ENCODE measurements around the gene ABCC6. TPM values are rescaled to one million over a fixed set of nuclear protein-coding genes. Genes with fewer than 3 reads are reported as not detected.
"Not testable (repeated sequence)": the region's sequence is repeated elsewhere in the genome, so short reads cannot be mapped to it uniquely, and the experiment has no call there.

ABCC6 gene
- total and polyA plus RNA-seq, 3 donors from 2014 or later, result 0.87 to 1.5 (median 1.0) TPM

DNA sequence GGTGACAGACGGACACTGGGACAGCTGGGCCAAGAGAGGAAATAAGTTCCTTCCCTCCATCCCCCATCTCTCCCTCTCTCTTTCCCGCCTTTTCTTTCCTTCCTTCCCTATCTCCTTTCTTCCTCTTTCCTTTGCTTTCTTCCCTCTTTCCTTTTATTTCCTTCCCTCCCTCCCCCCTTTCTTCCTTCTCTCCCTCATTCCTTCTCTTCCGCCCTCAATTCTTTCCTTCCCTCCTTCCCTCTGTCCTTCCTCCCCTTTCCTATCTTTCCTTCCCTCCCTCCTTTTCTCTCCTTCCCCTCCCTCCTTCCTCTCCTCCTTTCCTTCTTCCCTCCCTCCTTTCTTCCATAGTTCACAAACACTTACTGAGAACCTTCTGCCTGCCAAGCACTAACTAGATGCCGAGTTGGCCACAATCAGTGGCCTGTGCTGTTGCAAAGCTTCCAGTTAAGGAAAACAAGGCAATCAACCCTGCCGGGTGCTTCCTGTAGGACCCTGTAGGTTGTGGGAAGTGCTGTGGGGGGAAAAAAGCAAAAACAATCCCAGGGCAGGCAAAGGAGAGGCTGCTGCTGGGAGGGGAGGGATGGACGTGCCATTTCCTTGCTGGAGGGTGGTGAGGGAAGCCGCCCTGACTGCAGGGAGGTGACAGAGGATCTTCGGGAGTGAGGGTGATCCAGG lies 31.7 kb downstream of the ABCC6 start:
- 68 to 77% methylated on average over 7 to 8 of the region's 8 CpGs for WGBS, 2 donors
- H3K36me3 ChIP-seq (ENCODE audit: low read depth, missing control alignments), result no peaks in the 10 kb centered on the region
- no peaks in the 10 kb centered on the region for H3K9me3 ChIP-seq
- H3K4me1 ChIP-seq, result no peaks in the 10 kb centered on the region
- no peak overlapping the region for H3K4me3 ChIP-seq
- DNase-seq, result no peak
- H3K27me3 ChIP-seq, result no peaks in the 10 kb centered on the region
- no peak overlapping the region for H3K27ac ChIP-seq
- intact Hi-C loops (cut with DNase I; ENCODE audit: low total_unique reads), result no loop called here
- TF ChIP-seq POLR2A (IDR thresholded peaks at IDR 0.05), result no peak
- no peak for TF ChIP-seq CTCF (IDR thresholded peaks at IDR 0.05)

DNA sequence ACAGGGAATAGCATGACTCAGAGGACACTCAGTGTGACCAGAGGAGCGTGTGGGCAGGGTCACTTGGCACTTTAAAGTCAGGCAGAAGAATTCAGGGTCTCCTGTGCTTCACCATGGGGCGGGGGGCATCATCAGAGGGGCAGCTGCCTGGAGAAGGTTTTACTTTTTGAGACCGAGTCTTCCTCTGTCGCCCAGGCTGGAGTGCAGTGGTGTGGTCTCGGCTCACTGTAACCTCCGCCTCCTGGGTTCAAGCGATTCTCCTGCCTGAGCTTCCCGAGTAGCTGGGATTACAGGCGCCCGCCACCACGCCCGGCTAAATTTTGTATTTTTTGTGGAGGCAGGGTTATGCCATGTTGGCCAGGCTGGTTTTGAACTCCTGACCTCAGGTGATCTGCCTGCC lies 32.3 kb downstream of the ABCC6 start:
- H3K4me1 ChIP-seq; H3K9me3 ChIP-seq; H3K4me3 ChIP-seq; H3K27ac ChIP-seq; H3K27me3 ChIP-seq; H3K36me3 ChIP-seq (ENCODE audit: low read depth, missing control alignments); intact Hi-C loops (cut with DNase I; ENCODE audit: low total_unique reads); DNase-seq: not testable (repeated sequence)
- 86 to 94% methylated on average over 11 to 12 of the region's 12 CpGs for WGBS, 2 donors

DNA sequence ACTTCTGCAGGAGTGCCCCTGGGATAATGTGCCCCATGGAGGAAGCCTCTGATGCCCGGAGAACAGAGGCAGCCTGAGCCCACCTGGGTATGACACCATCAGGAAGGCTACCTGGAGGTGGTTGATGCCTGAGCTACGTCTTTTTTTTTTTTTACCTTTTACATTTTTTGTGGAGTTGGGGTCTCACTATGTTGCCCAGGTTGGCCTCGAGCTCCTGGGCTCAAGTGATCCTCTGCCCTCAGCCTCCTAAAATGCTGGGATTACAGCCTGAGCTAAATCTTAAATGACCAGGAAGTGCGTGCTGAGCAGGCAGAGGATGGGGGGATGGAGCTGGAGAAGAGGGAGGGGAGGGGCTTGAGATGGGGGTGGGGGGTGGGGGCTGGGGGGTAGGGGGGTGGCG lies 32.7 kb downstream of the ABCC6 start:
- no peaks in the 10 kb centered on the region for H3K27me3 ChIP-seq
- DNase-seq, result no peak
- 95 to 97% methylated on average over 5 of the region's 5 CpGs for WGBS, 2 donors
- no peak for TF ChIP-seq POLR2A (IDR thresholded peaks at IDR 0.05)
- no peak for TF ChIP-seq CTCF (IDR thresholded peaks at IDR 0.05)
- no peaks in the 10 kb centered on the region for H3K36me3 ChIP-seq (ENCODE audit: low read depth, missing control alignments)
- H3K27ac ChIP-seq, result no peak overlapping the region
- no peaks in the 10 kb centered on the region for H3K4me1 ChIP-seq
- H3K9me3 ChIP-seq, result no peaks in the 10 kb centered on the region
- intact Hi-C loops (cut with DNase I; ENCODE audit: low total_unique reads), result no loop called here
- no peak overlapping the region for H3K4me3 ChIP-seq

DNA sequence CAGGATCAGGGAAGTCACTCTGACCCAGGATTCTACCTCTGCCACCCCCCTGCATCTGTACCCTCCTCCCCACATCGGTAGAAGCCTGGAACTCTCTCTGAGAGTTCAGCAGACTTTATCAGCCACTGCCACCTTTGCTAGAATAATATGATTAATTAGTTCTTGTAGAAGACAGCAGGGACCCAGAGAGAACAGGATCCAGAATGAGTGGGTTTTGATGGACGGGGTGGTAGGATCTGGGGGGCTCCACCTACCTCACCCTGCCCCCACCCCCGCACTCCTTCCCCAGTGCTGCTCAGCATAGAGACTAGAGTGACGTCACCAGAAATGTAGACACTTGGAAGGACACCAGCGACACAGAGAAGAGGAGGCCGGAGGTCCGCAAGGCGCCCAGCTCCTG lies 33.5 kb downstream of the ABCC6 start:
- 81 to 85% methylated on average over 8 of the region's 8 CpGs for WGBS, 2 donors
- Histone ChIP-seq H3K9me3 (no peaks in the 10 kb centered on the region), H3K27me3 (no peaks in the 10 kb centered on the region), H3K4me3 (no peak overlapping the region), H3K36me3 (ENCODE audit: low read depth, missing control alignments) (no peaks in the 10 kb centered on the region), H3K4me1 (no peaks in the 10 kb centered on the region), H3K27ac (no peak overlapping the region)
- DNase-seq, result no peak
- intact Hi-C loops (cut with DNase I; ENCODE audit: low total_unique reads), result no loop called here
- TF ChIP-seq POLR2A (IDR thresholded peaks at IDR 0.05) (no peak), CTCF (IDR thresholded peaks at IDR 0.05) (no peak)

DNA sequence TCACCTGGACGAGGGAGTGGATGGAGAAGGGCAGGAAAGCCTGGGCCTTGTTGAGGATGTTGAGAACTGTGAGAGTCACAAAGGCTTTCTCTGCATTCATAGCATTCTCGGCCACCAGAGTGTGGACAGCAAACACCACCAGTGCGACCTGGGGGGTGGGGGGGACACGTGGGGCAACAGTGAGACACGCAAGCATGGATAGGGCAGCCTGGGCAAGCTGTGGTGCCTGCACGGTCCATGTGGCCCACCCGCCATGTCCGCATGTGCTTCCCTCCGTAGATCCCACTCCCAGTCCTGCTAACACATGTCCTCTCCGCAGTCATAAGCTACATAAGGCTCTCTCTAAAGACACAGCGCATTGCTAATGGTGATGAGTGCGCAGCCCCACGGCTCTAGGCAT lies 34.5 kb downstream of the ABCC6 start:
- Histone ChIP-seq H3K4me3 (no peak overlapping the region), H3K9me3 (no peaks in the 10 kb centered on the region), H3K36me3 (ENCODE audit: low read depth, missing control alignments) (no peaks in the 10 kb centered on the region), H3K4me1 (no peaks in the 10 kb centered on the region), H3K27me3 (no peaks in the 10 kb centered on the region), H3K27ac (no peak overlapping the region)
- intact Hi-C loops (cut with DNase I; ENCODE audit: low total_unique reads), result no loop called here
- no peak for TF ChIP-seq POLR2A (IDR thresholded peaks at IDR 0.05)
- TF ChIP-seq CTCF (IDR thresholded peaks at IDR 0.05), result no peak
- no peak for DNase-seq
- 87 to 94% methylated on average over 3 to 13 of the region's 13 CpGs for WGBS, 2 donors

Measured in testis (tissue), 3 donors.